HG03108 (cell line): Measurements from ENCODE around the gene ZNF180.
"Not testable (repeated sequence)": the region's sequence is repeated elsewhere in the genome, so short reads cannot be mapped to it uniquely, and the experiment has no call there.

ENCODE experiments used
- ATAC-seq: cut with Tn5 transposase; IDR thresholded peaks from one replicate; pipeline ENCODE4 v1.9.1; 2021; ENCODE audit warnings: moderate library complexity; ENCODE audit not compliant: unreplicated experiment

Gene ZNF180

GRCh38 chr19:44499962-44500949, at the start of gene ZNF180:
TSS of gene ZNF180 (minus strand) at chr19:44500522. CDS start at chr19:44497334, 3,188 bp downstream.
- peak; percentile 88 for ATAC-seq

- no peak for ATAC-seq
These were observed 49.2 kb upstream of the ZNF180 start for GRCh38 chr19:44549507-44549906.

DNA sequence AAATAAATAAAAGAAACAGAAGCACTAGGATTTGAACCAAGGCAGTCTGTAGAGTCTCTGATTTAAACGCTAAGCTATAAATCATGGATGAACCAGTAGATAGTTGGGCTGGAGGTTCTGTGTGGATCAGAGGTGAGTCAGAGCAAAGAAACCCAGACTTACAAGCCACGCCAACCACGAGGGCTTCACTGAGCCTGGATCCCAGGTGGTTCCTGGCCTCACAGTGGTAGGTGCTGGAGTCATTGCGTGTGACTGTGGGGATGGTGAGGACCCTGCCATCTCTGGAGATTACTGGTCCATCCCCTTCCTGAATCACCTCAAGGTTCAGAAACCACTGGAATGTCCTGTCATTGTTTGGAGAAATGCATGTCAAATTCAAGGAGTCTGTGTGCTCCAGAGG, 48.4 kb upstream of the ZNF180 start:
- no peak for ATAC-seq

DNA sequence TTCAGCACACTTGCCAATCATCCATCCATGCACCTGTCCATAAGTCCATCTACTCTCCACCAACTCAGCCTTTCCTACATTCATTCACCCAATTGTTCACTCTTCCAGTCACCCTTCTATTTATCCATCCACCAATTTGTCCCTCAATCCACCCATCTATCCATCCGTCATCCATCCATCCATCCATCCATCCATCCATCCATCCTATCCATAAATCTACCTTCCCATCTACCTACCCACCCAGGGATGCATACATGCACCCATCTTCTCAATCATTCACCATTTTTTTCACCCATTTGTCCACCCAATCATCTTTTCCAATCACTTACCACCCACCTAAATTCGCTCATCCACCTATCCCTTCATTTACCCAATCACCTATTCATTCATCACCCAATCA, 43.7 kb upstream of the ZNF180 start:
- ATAC-seq: no peak

- no peak for ATAC-seq
These were observed 42.3 kb upstream of the ZNF180 start for GRCh38 chr19:44542671-44543070.

- no peak for ATAC-seq
These were observed 40.4 kb upstream of the ZNF180 start for GRCh38 chr19:44540736-44541135.

- no peak for ATAC-seq
These were observed 39.7 kb upstream of the ZNF180 start for GRCh38 chr19:44539991-44540390.

DNA sequence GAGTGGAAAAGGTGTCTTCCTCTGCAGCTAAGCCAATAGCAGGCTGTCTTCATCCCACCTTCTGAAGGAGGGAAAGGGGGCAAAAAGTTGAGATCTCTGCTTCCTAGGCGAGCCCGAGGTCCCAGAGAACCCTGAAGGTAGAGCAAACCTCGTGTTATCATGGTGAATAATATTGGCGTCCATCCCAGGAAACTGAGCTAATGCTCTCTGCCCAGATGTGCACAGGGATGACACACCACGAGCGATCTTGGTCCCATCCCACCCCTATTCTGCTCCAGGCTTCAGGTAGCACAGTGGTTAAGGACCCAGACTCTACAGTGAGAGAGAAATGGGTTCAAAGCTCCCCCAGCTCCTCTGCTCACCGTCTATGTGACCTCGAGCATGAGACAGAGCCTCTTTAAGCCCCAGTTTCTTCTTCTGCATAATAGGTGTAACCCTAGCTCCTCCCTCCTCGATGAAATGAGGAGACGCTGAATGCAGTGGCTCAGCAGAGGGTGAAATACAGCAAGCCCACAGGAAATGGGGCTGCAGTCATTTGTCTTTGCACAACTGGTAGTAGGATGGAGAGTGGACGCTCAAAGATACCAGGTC, 39.0 kb upstream of the ZNF180 start:
- no peak for ATAC-seq

DNA sequence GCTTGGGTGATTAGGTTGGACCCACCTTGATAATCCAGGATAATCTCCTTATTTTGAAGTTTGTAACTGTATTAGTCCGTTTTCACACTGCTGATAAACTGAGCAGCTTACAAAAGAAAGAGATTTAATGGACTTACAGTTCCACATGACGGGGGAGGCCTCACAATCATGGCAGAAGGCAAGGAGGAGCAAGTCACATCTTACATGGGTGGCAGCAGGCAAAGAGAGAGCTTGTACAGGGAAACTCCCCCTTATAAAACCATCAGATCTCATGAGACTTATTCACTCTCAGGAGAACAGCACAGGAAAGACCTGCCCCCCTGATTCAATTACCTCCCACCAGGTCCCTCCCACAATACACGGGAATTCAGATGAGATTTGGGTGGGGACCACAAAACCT, 35.0 kb upstream of the ZNF180 start:
- not testable (repeated sequence) for ATAC-seq

DNA sequence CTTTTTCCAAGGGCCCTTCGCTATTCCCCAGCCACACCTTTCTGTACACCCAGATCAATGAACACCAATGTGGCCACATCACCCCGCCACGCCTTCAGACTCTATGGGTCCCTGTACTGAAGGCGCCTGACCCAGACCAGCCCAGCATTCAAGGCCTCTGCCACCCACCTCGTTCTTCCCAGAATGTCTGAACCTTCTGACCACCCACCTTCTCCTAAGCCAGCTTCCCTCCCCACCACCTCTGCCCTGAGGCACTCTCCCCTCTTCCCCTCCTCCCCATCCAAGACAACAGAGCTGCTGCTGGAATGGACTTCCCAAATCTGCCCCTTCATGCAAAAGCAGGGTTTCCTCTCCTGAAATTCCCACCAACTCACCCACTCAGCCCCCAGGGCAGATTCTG, 32.5 kb upstream of the ZNF180 start:
- no peak for ATAC-seq

GRCh38 chr19:44530777-44531176, 30.5 kb upstream of the ZNF180 start:
- no peak for ATAC-seq

DNA sequence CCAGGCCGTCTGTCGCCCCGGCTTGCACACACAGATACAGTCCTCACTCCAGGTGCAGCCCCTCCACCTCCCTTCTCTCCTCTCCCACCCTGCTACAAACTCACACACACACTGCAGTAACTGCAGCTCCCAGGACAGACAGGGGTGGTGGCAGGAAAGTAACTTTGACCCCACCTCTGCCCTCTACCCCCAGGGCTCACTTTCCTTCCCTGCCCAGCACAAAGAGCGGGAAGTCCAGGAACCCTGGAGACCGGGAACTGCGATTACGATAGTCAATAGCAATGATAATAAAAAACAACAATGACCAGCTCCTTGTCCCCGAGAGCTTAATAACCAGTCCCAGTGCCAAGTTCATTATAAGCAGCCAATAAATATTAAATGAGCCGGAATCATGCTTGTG, 29.2 kb upstream of the ZNF180 start, which contains the start of gene CEACAM20:
Gene CEACAM20 (minus strand): TSS at position 140 of the 400 bp plus-strand sequence. CDS start 166 bp downstream, outside the sequence.
- no peak for ATAC-seq

DNA sequence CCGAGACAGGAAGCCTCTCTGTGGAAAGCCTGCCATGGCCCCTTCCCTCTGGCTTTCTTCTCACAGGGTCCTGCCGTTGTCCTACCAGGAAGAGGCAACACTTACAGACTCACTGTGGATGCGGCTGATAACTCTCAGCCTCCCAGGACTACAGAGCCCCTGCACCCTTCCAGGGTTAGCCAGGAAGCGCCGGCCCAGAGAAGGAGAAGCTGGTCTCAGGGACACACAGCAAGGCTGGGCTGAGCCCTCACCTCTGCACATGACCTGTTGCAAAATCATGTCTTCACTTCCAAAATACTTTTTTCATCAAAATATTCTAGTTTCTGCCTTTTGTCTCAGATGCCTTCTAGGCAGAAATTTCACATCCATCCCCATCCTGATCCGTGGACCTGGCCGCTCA, 27.2 kb upstream of the ZNF180 start:
- ATAC-seq: no peak

GRCh38 chr19:44525721-44526430, 25.6 kb upstream of the ZNF180 start:
- no peak for ATAC-seq

GRCh38 chr19:44521370-44521769, 21.0 kb upstream of the ZNF180 start:
- no peak for ATAC-seq

DNA sequence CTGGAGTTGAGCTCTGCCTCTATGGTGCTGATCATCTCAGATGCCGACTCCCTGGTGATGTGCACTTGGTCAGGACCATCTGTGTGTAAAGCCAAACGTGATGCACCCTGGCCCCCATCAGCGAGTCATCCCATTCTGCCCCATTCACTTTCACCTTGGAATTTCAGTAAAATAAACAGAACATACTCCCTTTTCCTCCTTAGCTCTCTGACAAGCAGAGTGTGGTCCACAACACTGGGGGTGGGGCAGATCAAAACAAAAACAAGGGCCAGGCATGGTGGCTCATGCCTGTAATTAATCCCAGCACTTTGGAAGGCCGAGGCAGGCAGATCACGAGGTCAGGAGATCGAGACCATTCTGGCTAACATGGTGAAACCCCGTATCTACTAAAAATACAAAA, 16.8 kb upstream of the ZNF180 start:
- ATAC-seq: no peak

GRCh38 chr19:44515907-44516306, 15.6 kb upstream of the ZNF180 start:
- no peak for ATAC-seq

- ATAC-seq: no peak
These were observed 14.7 kb upstream of the ZNF180 start for GRCh38 chr19:44515031-44515430.

- no peak for ATAC-seq
These were observed 12.3 kb upstream of the ZNF180 start for GRCh38 chr19:44512326-44513298.

- no peak for ATAC-seq
These were observed 9.2 kb upstream of the ZNF180 start for GRCh38 chr19:44509478-44509877.
